ENCODE data around the gene TMSB15C.
A peak's percentile ranks its signal among the peaks of the same experiment; 100 is the strongest.
"Not testable (repeated sequence)": the region's sequence is repeated elsewhere in the genome, so short reads cannot be mapped to it uniquely, and the experiment has no call there.

TMSB15C gene

DNA sequence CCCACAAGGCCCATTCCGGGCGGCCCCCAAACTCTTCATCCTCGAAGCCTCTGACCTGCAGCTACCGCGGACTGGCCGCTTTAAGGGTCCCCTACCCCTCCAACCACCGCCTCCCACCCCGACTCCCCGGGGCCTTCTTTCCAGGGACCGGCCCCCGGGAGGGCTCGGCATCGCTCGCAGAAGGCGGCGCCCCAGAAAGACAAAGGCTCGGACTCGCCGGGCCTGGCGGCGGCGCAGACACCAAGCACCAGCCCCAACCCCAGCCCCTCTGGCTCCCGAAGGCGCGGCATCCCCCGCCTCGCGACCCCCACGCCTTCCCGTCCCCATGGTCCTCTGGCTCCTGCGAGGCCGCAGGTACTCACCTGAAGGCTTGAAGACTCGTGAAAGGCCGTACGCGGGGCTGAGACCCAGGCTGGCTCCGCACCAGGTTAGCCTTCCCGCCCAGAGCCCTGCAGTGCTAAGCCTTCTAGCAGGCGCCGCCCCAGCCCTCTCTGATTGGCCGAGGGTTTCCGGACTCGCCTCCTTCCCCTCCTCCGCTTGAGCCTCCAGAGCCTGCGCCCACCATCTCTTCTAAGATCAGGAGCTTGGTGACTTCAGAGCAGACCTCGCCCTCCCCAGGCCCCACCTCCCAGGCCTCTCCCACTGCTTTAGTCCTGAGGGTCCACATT, at the start of gene TMSB15C:
Gene TMSB15C, minus strand, starts transcription at position 459 of the 668 bp plus-strand sequence.
- DNase-seq, result not testable (repeated sequence)

GRCh38 chrX:104122829-104123228, 46.8 kb upstream of the TMSB15C start:
- no peak for DNase-seq

GRCh38 chrX:104118765-104119164, 42.7 kb upstream of the TMSB15C start:
- DNase-seq, result no peak

DNA sequence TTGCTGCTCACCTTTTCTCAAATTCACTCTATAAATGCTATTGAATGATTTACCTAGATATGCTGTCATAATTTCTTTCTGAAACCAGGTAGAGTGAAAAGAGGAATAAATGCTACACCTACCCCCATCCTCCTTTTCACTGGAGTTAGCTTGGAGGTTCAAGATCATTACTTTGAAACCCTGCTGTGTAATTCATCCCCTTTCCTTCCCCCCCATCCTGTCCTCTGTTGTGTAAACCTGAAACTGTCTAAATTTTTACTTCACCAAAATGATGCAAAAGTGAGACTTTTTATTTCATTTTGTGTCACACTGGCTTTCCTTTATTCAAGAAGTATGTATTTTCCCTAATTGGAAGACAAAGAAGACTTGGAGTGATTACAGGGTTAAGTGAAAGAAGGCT, 41.7 kb upstream of the TMSB15C start:
- DNase-seq, result no peak

DNA sequence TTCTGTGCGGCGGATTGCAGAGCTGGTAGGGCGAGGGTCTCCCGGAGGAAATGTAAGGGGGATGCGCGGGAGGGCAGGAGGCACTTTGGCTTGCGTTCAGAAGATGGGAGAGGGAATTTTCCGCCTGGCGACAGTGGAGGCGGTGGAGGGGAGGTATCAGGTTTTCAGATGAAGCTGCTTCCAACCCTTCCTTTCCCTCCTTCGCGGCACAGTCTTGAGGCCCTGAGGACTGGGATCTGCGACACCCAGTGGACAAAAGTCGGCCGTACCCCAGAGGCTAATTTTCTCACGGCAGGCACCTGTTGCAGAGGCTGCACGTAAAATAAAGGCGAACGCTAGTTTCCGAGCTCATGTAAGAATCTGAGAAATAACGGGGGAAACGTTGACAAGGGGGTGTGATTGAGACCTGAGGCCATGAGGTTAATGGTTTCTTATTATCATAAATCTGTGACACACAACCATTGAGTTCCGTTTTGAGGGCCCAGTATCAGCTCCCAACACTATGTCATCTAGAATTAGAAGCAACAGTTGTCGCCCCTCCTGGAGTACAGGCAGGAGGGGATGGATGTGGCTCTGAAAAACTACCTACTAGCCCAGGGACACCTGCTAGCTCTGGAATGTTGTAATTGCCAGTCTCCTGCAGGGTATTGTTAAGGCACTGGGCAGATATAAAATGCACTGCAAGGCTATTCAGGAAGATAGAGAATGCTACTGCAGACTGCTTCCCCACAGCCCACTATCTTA, 37.4 kb upstream of the TMSB15C start:
- peak in 11 of 14 donors; percentile 2 to 66 (median 16) for DNase-seq

DNA sequence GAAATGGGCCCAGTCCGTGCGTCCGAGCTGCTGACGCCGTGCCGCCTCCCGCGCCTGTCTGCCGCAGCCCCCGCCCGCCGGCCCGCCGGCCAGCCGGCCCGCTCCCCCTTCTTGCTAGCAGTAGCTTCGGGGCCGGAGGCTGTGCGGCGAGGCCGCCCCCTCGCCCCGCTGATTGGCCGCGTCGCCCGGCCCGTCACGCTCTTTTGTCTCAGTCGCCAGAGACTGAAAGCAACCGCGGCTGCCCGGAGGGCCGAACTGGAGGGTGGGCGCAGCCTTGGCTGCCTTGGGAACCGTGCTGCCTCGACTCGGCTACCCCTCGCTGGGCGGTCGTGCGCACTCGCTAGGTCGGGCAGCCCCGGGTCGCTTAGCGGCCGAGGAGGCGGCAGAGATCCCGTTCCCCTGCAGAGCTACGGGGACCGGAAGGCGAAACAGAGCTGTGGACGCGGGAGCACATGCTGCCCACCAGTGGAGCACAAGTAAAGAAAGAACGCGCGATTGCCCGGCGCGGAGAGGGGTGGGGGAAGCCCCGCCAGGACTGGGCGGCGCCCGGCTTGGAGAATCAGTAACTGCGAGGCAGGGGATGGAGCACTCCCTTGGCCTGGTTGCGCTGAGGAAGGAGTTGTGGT, 36.4 kb upstream of the TMSB15C start, which contains the start of gene ZCCHC18:
Gene ZCCHC18, plus strand, starts transcription at position 198 of the 626 bp plus-strand sequence. CDS start 1,589 bp downstream, outside the sequence.
- peak in 12 of 14 donors; percentile 3 to 65 (median 34) for DNase-seq

GRCh38 chrX:104110491-104111240, 34.6 kb upstream of the TMSB15C start:
- peak in 1 of 14 donors; percentile 7 for DNase-seq

DNA sequence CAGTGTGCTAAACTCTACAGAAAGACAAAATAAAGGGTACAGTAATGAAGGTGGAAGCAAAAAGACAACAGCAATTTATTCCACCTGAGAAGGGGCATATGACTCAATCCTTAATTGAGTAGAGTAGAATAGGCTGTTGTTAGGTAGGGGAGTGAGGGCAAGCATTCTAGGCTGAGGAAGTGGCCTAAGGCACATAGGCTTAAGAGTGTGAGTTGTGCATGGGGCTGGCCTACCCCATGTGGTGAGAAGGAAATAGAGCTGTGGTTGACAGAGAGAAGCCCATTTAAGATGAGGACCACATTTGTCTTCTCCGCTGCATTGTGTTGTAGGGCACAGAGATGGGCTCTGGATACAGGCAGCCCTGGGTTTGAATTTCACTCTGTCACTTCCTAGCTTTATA, 32.9 kb upstream of the TMSB15C start:
- DNase-seq, result no peak

- peak in 1 of 14 donors; percentile 3 for DNase-seq
Measured at GRCh38 chrX:104105330-104106262, 29.6 kb upstream of the TMSB15C start.

- no peak for DNase-seq
Measured at GRCh38 chrX:104104676-104105075, 28.6 kb upstream of the TMSB15C start.

GRCh38 chrX:104098919-104099318, 22.9 kb upstream of the TMSB15C start:
- DNase-seq, result no peak

GRCh38 chrX:104098151-104098808, 22.2 kb upstream of the TMSB15C start:
- peak in 5 of 14 donors; percentile 4 to 74 (median 18) for DNase-seq

GRCh38 chrX:104085919-104086318, 9.9 kb upstream of the TMSB15C start:
- DNase-seq, result no peak

DNA sequence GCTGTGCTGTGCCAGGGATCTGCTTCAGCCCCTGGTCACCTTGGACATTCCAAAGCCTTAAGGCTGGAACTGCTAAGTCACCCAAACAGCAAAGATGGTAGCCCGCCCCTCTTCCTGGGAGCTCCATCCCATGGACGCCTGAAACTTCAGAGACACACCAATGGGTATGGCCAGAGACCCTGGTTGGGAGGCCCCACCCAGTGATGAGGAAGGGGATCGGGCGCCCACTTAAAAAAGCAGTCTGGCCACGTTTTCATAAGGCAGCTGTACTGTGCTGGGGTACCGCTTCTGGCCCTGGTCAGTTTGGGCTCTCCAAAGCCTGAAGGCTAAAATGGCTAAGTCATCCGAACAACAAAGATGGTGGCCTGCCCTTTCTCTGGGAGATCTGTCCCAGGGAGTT, 9.4 kb upstream of the TMSB15C start:
- DNase-seq, result no peak

- no peak for DNase-seq
Measured at GRCh38 chrX:104084534-104085277, 8.7 kb upstream of the TMSB15C start.

GRCh38 chrX:104084063-104084462, 8.0 kb upstream of the TMSB15C start:
- DNase-seq, result no peak

GRCh38 chrX:104077854-104078253, 1.8 kb upstream of the TMSB15C start:
- not testable (repeated sequence) for DNase-seq

DNA sequence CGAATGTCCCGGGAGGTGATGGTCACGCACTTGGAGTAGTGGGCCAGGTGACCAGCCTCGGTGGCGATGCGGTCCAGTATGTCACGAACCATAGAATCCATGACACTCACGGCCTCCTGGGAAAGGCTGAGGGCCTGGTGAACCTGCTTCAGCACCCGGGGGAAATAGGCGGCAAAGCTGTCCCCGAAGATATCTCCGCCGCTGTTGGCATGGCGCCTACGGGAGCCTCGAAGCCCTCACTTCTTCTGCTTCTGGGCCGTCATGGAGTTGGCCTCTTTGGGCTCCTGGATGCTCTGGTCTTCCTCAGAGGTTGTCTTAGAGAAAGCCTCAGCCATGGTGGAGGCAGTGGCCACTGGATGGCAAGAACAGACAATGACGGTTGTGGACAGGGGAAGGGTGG, 13.4 kb downstream of the TMSB15C start:
- not testable (repeated sequence) for DNase-seq

- DNase-seq, result not testable (repeated sequence)
Measured at GRCh38 chrX:104054956-104055355, 21.1 kb downstream of the TMSB15C start.

GRCh38 chrX:104047171-104047570, 28.9 kb downstream of the TMSB15C start:
- DNase-seq, result no peak

Data from C1 segment of cervical spinal cord (tissue), 14 donors.